GM23338 (cell line): ENCODE measurements around the gene EP400. TPM values are rescaled to one million over a fixed set of nuclear protein-coding genes. Genes with fewer than 3 reads are reported as not detected.
A peak's percentile ranks its signal among the peaks of the same experiment; 100 is the strongest.

Experiments
- ATAC-seq: fragments of 200-7000 bp; cut with Tn5 transposase; 3 replicates; pipeline ENCODE4 v1.9.1; 2020
- DNase-seq: peaks from one replicate; pipeline ENCODE4 v3.0.0-alpha.2; 2015; ENCODE audit warnings: low spot score
- H2AFZ ChIP-seq: fragments of 200-600 bp; sonication (generic); 2 replicates; pipeline ENCODE4 v1.8.0; 2016; ENCODE audit warnings: antibody characterized with exemption, mild to moderate bottlenecking, moderate library complexity
- H3F3A ChIP-seq: fragments of 200-600 bp; sonication (generic); replicated peaks from 2 replicates; pipeline ENCODE4 v1.8.0; 2017; ENCODE audit warnings: antibody characterized with exemption, mixed run types, low read depth
- H3K27ac ChIP-seq: fragments of 200-600 bp; sonication (generic); 2 replicates; pipeline ENCODE4 v1.6.1; 2016; ENCODE audit warnings: low read depth
- H3K27me3 ChIP-seq: fragments of 200-600 bp; sonication (generic); 2 replicates; pipeline ENCODE4 v1.8.0; 2016; ENCODE audit warnings: mild to moderate bottlenecking, mixed run types, moderate library complexity; ENCODE audit not compliant: insufficient read depth
- H3K36me3 ChIP-seq: fragments of 200-600 bp; sonication (generic); 2 replicates; pipeline ENCODE4 v1.8.0; 2016; ENCODE audit warnings: mild to moderate bottlenecking; ENCODE audit not compliant: insufficient read depth
- H3K4me1 ChIP-seq: fragments of 200-600 bp; sonication (generic); 2 replicates; pipeline ENCODE4 v1.8.0; 2016; ENCODE audit warnings: mild to moderate bottlenecking, moderate library complexity; ENCODE audit not compliant: insufficient read depth
- H3K4me2 ChIP-seq: fragments of 200-600 bp; sonication (generic); 2 replicates; pipeline ENCODE4 v1.7.1; 2017; ENCODE audit warnings: mixed run types
- H3K4me3 ChIP-seq: fragments of 200-600 bp; sonication (generic); 2 replicates; pipeline ENCODE4 v1.6.1; 2016; ENCODE audit warnings: mixed run types
- H3K79me2 ChIP-seq: fragments of 200-600 bp; sonication (generic); replicated peaks from 2 replicates; pipeline ENCODE4 v1.8.0; 2017; ENCODE audit warnings: mild to moderate bottlenecking; ENCODE audit not compliant: insufficient read depth
- H3K9me2 ChIP-seq: fragments of 200-600 bp; sonication (generic); 2 replicates; pipeline ENCODE4 v1.8.0; 2017; ENCODE audit not compliant: insufficient read depth
- H4K20me1 ChIP-seq: fragments of 200-600 bp; sonication (generic); replicated peaks from 2 replicates; pipeline ENCODE4 v1.8.0; 2017; ENCODE audit warnings: mild to moderate bottlenecking; ENCODE audit not compliant: insufficient read depth
- H3K27ac Mint-ChIP-seq: 2 replicates; pipeline ENCODE4 v1.8.0; 2020; ENCODE audit warnings: inconsistent platforms, mild to moderate bottlenecking, moderate library complexity, mixed read lengths
- H3K27me3 Mint-ChIP-seq: 3 replicates; pipeline ENCODE4 v1.8.0; 2022; ENCODE audit warnings: low read depth, mild to moderate bottlenecking, moderate library complexity, mixed read lengths, inconsistent platforms; ENCODE audit not compliant: insufficient read depth, poor library complexity
- H3K36me3 Mint-ChIP-seq: 3 replicates; pipeline ENCODE4 v1.8.0; 2021; ENCODE audit warnings: low read depth, mild to moderate bottlenecking, inconsistent platforms, moderate library complexity, mixed read lengths
- H3K4me1 Mint-ChIP-seq: 3 replicates; pipeline ENCODE4 v1.8.0; 2020; ENCODE audit warnings: mild to moderate bottlenecking, inconsistent platforms, mixed read lengths
- H3K4me3 Mint-ChIP-seq: 3 replicates; pipeline ENCODE4 v1.8.0; 2021; ENCODE audit warnings: moderate library complexity, mild to moderate bottlenecking, inconsistent platforms, mixed read lengths
- H3K9me3 Mint-ChIP-seq: 3 replicates; pipeline ENCODE4 v1.8.0; 2020; ENCODE audit warnings: moderate library complexity, mild to moderate bottlenecking, inconsistent platforms, mixed read lengths
- EZH2phosphoT487 ChIP-seq: fragments of 200-600 bp; sonication (generic); IDR thresholded peaks from one replicate; pipeline ENCODE4 v1.8.1; 2018; ENCODE audit warnings: antibody characterized with exemption; ENCODE audit not compliant: unreplicated experiment
- POLR2AphosphoS5 ChIP-seq: IDR thresholded peaks from 2 replicates; pipeline ENCODE4 v1.6.1; 2016; ENCODE audit warnings: antibody characterized with exemption, low read depth
- ZNF114 ChIP-seq: fragments of 250-450 bp; sonication (Bioruptor Pico); IDR thresholded peaks from 2 replicates; pipeline ENCODE4 v1.5.0; 2020; ENCODE audit warnings: mild to moderate bottlenecking, moderate library complexity
- ZNF331 ChIP-seq: fragments of 250-450 bp; sonication (Bioruptor Pico); IDR thresholded peaks from 2 replicates; pipeline ENCODE4 v1.5.0; 2020; ENCODE audit warnings: low read depth, mild to moderate bottlenecking, moderate library complexity
- polyA plus RNA-seq: library from polyadenylated mRNA; unstranded; fragments of >200 nt; fragmentation: Nextera tagmentation; extraction: Ambion mirVana; gene quantifications from 2 replicates; pipeline ENCODE4 v1.2.1, GENCODE V29; 2016
- small RNA-seq: library from RNA; depleted of rRNA; stranded (forward); fragments of <200 nt; gene quantifications from one replicate; pipeline ENCODE3, GENCODE V24; 2014; ENCODE audit warnings: low replicate concordance
- total RNA-seq: library from RNA; depleted of rRNA; stranded (reverse); fragments of >200 nt; shearing (Covaris generic); gene quantifications from 2 replicates; pipeline ENCODE4 v1.2.3, GENCODE V29; 2014; rRNA removed

The EP400 gene
- total and polyA plus RNA-seq, 2 experiments from 2014 or later, result 26.3 to 57.2 TPM

DNA sequence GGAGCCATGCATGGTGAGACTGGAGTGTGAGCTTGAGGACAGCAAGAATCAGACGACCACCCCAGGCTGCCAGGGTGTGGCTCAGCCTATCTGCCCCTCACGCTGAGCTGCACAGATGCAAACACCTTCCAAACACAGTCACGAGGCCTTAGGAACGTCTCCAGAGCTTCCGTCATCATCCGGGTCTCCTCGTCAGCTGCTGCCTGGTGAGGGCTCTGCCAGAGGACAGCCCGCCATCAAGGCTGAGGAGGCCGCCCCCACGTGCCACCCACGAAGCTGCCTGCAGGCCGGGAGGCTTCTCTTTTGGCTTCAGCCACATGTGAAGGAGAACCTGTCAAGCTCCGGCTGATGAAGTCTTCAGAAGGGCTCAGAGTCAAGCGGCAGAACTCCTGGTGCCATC is 180.9 kb downstream of the EP400 start:
- H3K9me3 Mint-ChIP-seq, result peaks cover 56% of the 10 kb centered on the region
- H3K4me1 ChIP-seq, result no peaks in the 10 kb centered on the region
- no peak overlapping the region for H2AFZ ChIP-seq
- H4K20me1 ChIP-seq, result no peaks in the 10 kb centered on the region; the same call in 1 of the 2 replicates
- TF ChIP-seq EZH2phosphoT487 (no peak), ZNF114 (CRISPR knock-in tag) (no peak), ZNF331 (CRISPR knock-in tag) (no peak), POLR2AphosphoS5 (no peak)
- H3F3A ChIP-seq, result 0 out of 2 replicates have a peak, but pooled peaks cover 3% of the 10 kb centered on the region
- H3K79me2 ChIP-seq, result no peaks in the 10 kb centered on the region
- H3K4me3 ChIP-seq, result no peak overlapping the region
- H3K9me2 ChIP-seq, result no peaks in the 10 kb centered on the region
- peaks cover 27% of the 10 kb centered on the region; the same call in 1 of the 2 replicates for H3K36me3 ChIP-seq
- no peak for DNase-seq
- ATAC-seq, result no peak
- no peak overlapping the region for H3K4me2 ChIP-seq
- peaks cover 63% of the 10 kb centered on the region for H3K36me3 Mint-ChIP-seq
- peaks cover 28% of the 10 kb centered on the region for H3K27me3 Mint-ChIP-seq
- no peaks in the 10 kb centered on the region for H3K27me3 ChIP-seq
- no peaks in the 10 kb centered on the region; the same call in 2 of the 3 replicates for H3K4me1 Mint-ChIP-seq
- no peak overlapping the region for H3K27ac Mint-ChIP-seq
- no peak overlapping the region for H3K4me3 Mint-ChIP-seq
- no peak overlapping the region for H3K27ac ChIP-seq

Small RNA genes lying within 50 kb of the gene (small RNA-seq; reads per million reads assigned to genes)
- gene AC131009.3 (not detected), gene AC137590.2 (not detected), gene SNORA49 (0.92 reads per million, percentile 59 among the genes with 10 or more reads in this experiment)

Other genes starting within 250 kb of the EP400 start
- 36.2 and 41.0 TPM in 2 replicates for gene SFSWAP, start 238.9 kb upstream of the EP400 start, total RNA-seq
- gene SFSWAP, start 238.9 kb upstream of the EP400 start, polyA plus RNA-seq, result 49.0 and 49.8 TPM in 2 replicates
- gene MMP17, start 121.5 kb upstream of the EP400 start, total RNA-seq, result 26.8 and 48.5 TPM in 2 replicates
- 10.4 and 16.9 TPM in 2 replicates for gene MMP17, start 121.5 kb upstream of the EP400 start, polyA plus RNA-seq
- 26.2 and 33.8 TPM in 2 replicates for gene ULK1, start 55.3 kb upstream of the EP400 start, total RNA-seq
- 8.4 and 9.3 TPM in 2 replicates for gene ULK1, start 55.3 kb upstream of the EP400 start, polyA plus RNA-seq
- gene PUS1, start 20.7 kb upstream of the EP400 start, total RNA-seq, result 72.7 and 73.0 TPM in 2 replicates
- 52.4 and 59.3 TPM in 2 replicates for gene PUS1, start 20.7 kb upstream of the EP400 start, polyA plus RNA-seq
- gene DDX51, start 194.4 kb downstream of the EP400 start, total RNA-seq, result 18.3 and 19.3 TPM in 2 replicates
- 12.4 and 13.0 TPM in 2 replicates for gene DDX51, start 194.4 kb downstream of the EP400 start, polyA plus RNA-seq
- gene NOC4L, start 194.5 kb downstream of the EP400 start, total RNA-seq, result 32.7 and 42.4 TPM in 2 replicates
- gene NOC4L, start 194.5 kb downstream of the EP400 start, polyA plus RNA-seq, result 54.7 and 58.5 TPM in 2 replicates